Measurements from ENCODE around the gene CTRB1.

GRCh38 chr16:75248536-75249380 is 30.0 kb downstream of the CTRB1 start:
- TF ChIP-seq LEF1 (IDR thresholded peaks at IDR 0.05; ENCODE audit: borderline replicate concordance) (no peak), FOXK2 (IDR thresholded peaks at IDR 0.05) (no peak), HDGF (IDR thresholded peaks at IDR 0.05; ENCODE audit: borderline replicate concordance) (no peak), SP1 (IDR thresholded peaks at IDR 0.05) (no peak), SUZ12 (IDR thresholded peaks at IDR 0.05) (no peak), ELF4 (IDR thresholded peaks at IDR 0.05) (no peak), ZNF384 (IDR thresholded peaks at IDR 0.05) (no peak), ARNT (IDR thresholded peaks at IDR 0.05) (no peak), TARDBP (IDR thresholded peaks at IDR 0.05) (no peak), PKNOX1 (IDR thresholded peaks at IDR 0.05) (no peak), BHLHE40 (IDR thresholded peaks at IDR 0.05; ENCODE audit: borderline replicate concordance) (no peak), L3MBTL2 (conservative IDR thresholded peaks at IDR 0.05) (no peak)

Data from HEK293T (cell line).